Hepatocyte (in vitro differentiated cells): ENCODE data around the gene CHRNE.

ENCODE experiments used
- CTCF ChIP-seq: fragments of 200-600 bp; sonication (generic); IDR thresholded peaks from 2 replicates; pipeline ENCODE4 v1.5.1; 2016; ENCODE audit warnings: antibody characterized with exemption, mild to moderate bottlenecking; ENCODE audit not compliant: poor library complexity
- EZH2 ChIP-seq: fragments of 200-600 bp; sonication (generic); IDR thresholded peaks from 2 replicates; pipeline ENCODE4 v1.6.1; 2016; ENCODE audit warnings: antibody characterized with exemption, mild to moderate bottlenecking, borderline replicate concordance
- EZH2phosphoT487 ChIP-seq: fragments of 200-600 bp; sonication (generic); IDR thresholded peaks from one replicate; pipeline ENCODE4 v1.6.1; 2018; ENCODE audit warnings: antibody characterized with exemption, mild to moderate bottlenecking, low read depth, moderate library complexity; ENCODE audit not compliant: unreplicated experiment, severe bottlenecking

- TF ChIP-seq CTCF (no peak), EZH2phosphoT487 (no peak), EZH2 (no peak)
Measured at GRCh38 chr17:4900231-4901107, 2.4 kb downstream of the CHRNE start.
